Trophoblast cell (in vitro differentiated cells and primary cell): Measurements from ENCODE around the gene SMC3.

Experiments
- DNase-seq, 2 donors: peaks; one replicate each; pipeline ENCODE4 v3.0.0-alpha.2; 2016
- H2AFZ ChIP-seq: 2 replicates; pipeline ENCODE4 v1.6.1; 2013; ENCODE audit warnings: low read length, moderate library complexity, mild to moderate bottlenecking; ENCODE audit not compliant: insufficient read depth, poor library complexity
- H2AK5ac ChIP-seq: 2 replicates; pipeline ENCODE4 v1.6.1; 2013; ENCODE audit warnings: mild to moderate bottlenecking, low read length
- H2BK120ac ChIP-seq: 2 replicates; pipeline ENCODE4 v1.6.1; 2013; ENCODE audit warnings: low read length, mild to moderate bottlenecking, moderate library complexity; ENCODE audit not compliant: insufficient read depth, poor library complexity
- H2BK12ac ChIP-seq: 2 replicates; pipeline ENCODE4 v1.6.1; 2013; ENCODE audit warnings: mild to moderate bottlenecking, low read length, moderate library complexity
- H2BK5ac ChIP-seq: 2 replicates; pipeline ENCODE4 v1.6.1; 2013; ENCODE audit warnings: low read length, low read depth, moderate library complexity, mild to moderate bottlenecking; ENCODE audit not compliant: poor library complexity
- H3K14ac ChIP-seq: 2 replicates; pipeline ENCODE4 v1.6.1; 2013; ENCODE audit warnings: mild to moderate bottlenecking, low read length
- H3K18ac ChIP-seq: 2 replicates; pipeline ENCODE4 v1.6.1; 2013; ENCODE audit warnings: mild to moderate bottlenecking, low read length
- H3K23ac ChIP-seq: 2 replicates; pipeline ENCODE4 v1.6.1; 2013; ENCODE audit warnings: low read length
- H3K27ac ChIP-seq: 2 replicates; pipeline ENCODE4 v1.5.1; 2013; ENCODE audit warnings: low read depth, mild to moderate bottlenecking, inconsistent platforms, low read length, moderate library complexity
- H3K27me3 ChIP-seq: 2 replicates; pipeline ENCODE4 v1.6.1; 2013; ENCODE audit warnings: inconsistent platforms, mild to moderate bottlenecking, low read length, moderate library complexity; ENCODE audit not compliant: insufficient read depth
- H3K36me3 ChIP-seq, 2 experiments: 1 replicate in 1 of 2; 2 replicates in 1 of 2; pipeline ENCODE4 v1.6.1; 2013; ENCODE audit warnings: low read length in 2 of 2, mild to moderate bottlenecking in 2 of 2, moderate library complexity in 1 of 2; ENCODE audit not compliant: insufficient read depth in 2 of 2, control insufficient read depth in 1 of 2
- H3K4ac ChIP-seq: 2 replicates; pipeline ENCODE4 v1.6.1; 2013; ENCODE audit warnings: low read depth, mild to moderate bottlenecking, low read length, moderate library complexity
- H3K4me1 ChIP-seq, 2 experiments: 1 replicate in 1 of 2; 2 replicates in 1 of 2; pipeline ENCODE4 v1.6.1; 2013; ENCODE audit warnings: low read length in 2 of 2, mild to moderate bottlenecking in 2 of 2, moderate library complexity in 1 of 2; ENCODE audit not compliant: insufficient read depth in 2 of 2, control insufficient read depth in 1 of 2
- H3K4me2 ChIP-seq: 2 replicates; pipeline ENCODE4 v1.6.1; 2013; ENCODE audit warnings: inconsistent platforms, mild to moderate bottlenecking, low read length, moderate library complexity
- H3K4me3 ChIP-seq: 2 replicates; pipeline ENCODE4 v1.5.1; 2013; ENCODE audit warnings: mild to moderate bottlenecking, low read depth, low read length, inconsistent platforms
- H3K79me1 ChIP-seq: one replicate; pipeline ENCODE4 v1.6.1; 2013; ENCODE audit warnings: low read length
- H3K79me2 ChIP-seq: 2 replicates; pipeline ENCODE4 v1.6.1; 2013; ENCODE audit warnings: low read length, mild to moderate bottlenecking; ENCODE audit not compliant: control insufficient read depth, insufficient read depth, poor library complexity
- H3K9ac ChIP-seq: 2 replicates; pipeline ENCODE4 v1.6.1; 2013; ENCODE audit warnings: mild to moderate bottlenecking, low read length
- H3K9me3 ChIP-seq: 2 replicates; pipeline ENCODE4 v1.6.1; 2013; ENCODE audit warnings: low read depth, mild to moderate bottlenecking, control low read depth, inconsistent platforms, low read length; ENCODE audit not compliant: insufficient read depth
- H4K12ac ChIP-seq: 2 replicates; pipeline ENCODE4 v1.6.1; 2013; ENCODE audit warnings: low read depth, mild to moderate bottlenecking, low read length, moderate library complexity
- H4K8ac ChIP-seq: 2 replicates; pipeline ENCODE4 v1.6.1; 2013; ENCODE audit warnings: low read depth, mild to moderate bottlenecking, low read length, moderate library complexity
- H4K91ac ChIP-seq: one replicate; pipeline ENCODE4 v1.6.1; 2013; ENCODE audit warnings: low read depth, mild to moderate bottlenecking, low read length, moderate library complexity
- WGBS: extraction: QIAGEN DNeasy Blood & Tissue Kit; methylation state at CpG from one replicate; pipeline ENCODE4 v1.1.7; 2013; ENCODE audit warnings: missing lambda C conversion rate; ENCODE audit not compliant: insufficient read length, insufficient coverage; ENCODE audit errors: extremely low coverage; 5-methylcytosine and 5-hydroxymethylcytosine counted together

The SMC3 gene

DNA sequence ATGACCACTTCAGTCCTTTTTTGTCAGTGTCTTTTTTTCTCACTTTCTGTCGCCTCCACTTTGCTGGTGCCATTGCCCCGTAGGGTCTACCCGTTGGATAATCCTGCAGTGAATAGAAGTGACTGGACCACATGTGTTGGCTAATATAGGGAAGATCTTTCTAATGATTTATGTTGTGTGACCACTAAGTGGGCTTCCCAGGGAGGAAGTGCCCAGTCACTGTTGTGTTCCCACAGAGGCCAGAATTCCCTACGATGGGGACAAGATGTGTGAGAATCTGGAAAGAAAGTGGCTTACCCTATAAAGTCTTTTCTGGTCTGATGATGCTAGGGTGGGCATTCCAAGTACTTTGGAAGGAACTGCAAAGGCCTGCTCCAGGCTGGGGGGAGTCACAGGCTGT lies 28.4 kb upstream of the SMC3 start:
- H3K4ac ChIP-seq = no peak overlapping the region
- H2BK120ac ChIP-seq = no peak overlapping the region
- H3K9ac ChIP-seq = no peak overlapping the region
- H3K27me3 ChIP-seq = no peaks in the 10 kb centered on the region
- H3K79me2 ChIP-seq = no peaks in the 10 kb centered on the region
- no peak overlapping the region for H3K4me2 ChIP-seq
- H4K91ac ChIP-seq = no peak overlapping the region
- no peak overlapping the region for H2AFZ ChIP-seq
- H3K23ac ChIP-seq = no peak overlapping the region
- H4K12ac ChIP-seq = no peak overlapping the region
- peaks cover 2 to 6% of the 10 kb centered on the region in 2 experiments for H3K4me1 ChIP-seq
- no peak overlapping the region for H3K27ac ChIP-seq
- H4K8ac ChIP-seq = no peak overlapping the region
- H3K9me3 ChIP-seq = no peaks in the 10 kb centered on the region
- no peak overlapping the region for H3K14ac ChIP-seq
- H3K18ac ChIP-seq = no peak overlapping the region
- no peak overlapping the region for H2AK5ac ChIP-seq
- no peaks in the 10 kb centered on the region for H3K79me1 ChIP-seq
- H2BK5ac ChIP-seq = no peak overlapping the region
- no peak overlapping the region for H2BK12ac ChIP-seq
- H3K36me3 ChIP-seq = no peaks in the 10 kb centered on the region
- no CpG with 5 or more reads among the region's 4 CpGs for WGBS
- H3K4me3 ChIP-seq = no peak overlapping the region
- no peak for DNase-seq

DNA sequence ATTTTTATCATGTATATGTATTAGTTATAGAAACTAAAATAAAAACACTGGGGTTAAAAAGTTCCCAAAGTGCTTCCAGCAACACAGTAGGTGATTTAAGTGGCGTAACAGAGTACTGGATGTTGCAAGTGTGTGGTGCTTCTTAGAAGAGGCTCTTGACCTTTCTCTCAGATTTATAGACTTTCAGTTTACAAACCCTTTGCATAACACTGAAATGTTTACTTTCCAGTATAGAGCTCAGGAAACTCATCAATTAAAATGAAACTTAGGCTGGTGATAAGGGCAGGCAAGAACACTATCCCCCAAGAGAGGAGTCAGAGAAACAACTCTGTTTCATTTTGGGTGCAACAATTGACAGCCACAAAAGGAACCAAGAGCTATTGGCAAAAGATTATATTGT lies 27.5 kb upstream of the SMC3 start:
- Histone ChIP-seq H2AK5ac (no peak overlapping the region), H2AFZ (no peak overlapping the region), H3K9ac (no peak overlapping the region), H3K23ac (no peak overlapping the region), H2BK120ac (no peak overlapping the region), H3K79me2 (no peaks in the 10 kb centered on the region), H2BK5ac (no peak overlapping the region), H3K27ac (no peak overlapping the region), H3K79me1 (no peaks in the 10 kb centered on the region), H4K8ac (no peak overlapping the region), H2BK12ac (no peak overlapping the region), H4K12ac (no peak overlapping the region), H3K36me3 (no peaks in the 10 kb centered on the region), H3K4me3 (no peak overlapping the region), H3K9me3 (no peaks in the 10 kb centered on the region), H3K4ac (no peak overlapping the region), H3K27me3 (no peaks in the 10 kb centered on the region), H3K14ac (no peak overlapping the region), H3K4me1 (peaks cover 2 to 6% of the 10 kb centered on the region in 2 experiments), H3K18ac (no peak overlapping the region), H4K91ac (no peak overlapping the region), H3K4me2 (no peak overlapping the region)
- DNase-seq = no peak
- no CpG with 5 or more reads among the region's 1 CpG for WGBS

DNA sequence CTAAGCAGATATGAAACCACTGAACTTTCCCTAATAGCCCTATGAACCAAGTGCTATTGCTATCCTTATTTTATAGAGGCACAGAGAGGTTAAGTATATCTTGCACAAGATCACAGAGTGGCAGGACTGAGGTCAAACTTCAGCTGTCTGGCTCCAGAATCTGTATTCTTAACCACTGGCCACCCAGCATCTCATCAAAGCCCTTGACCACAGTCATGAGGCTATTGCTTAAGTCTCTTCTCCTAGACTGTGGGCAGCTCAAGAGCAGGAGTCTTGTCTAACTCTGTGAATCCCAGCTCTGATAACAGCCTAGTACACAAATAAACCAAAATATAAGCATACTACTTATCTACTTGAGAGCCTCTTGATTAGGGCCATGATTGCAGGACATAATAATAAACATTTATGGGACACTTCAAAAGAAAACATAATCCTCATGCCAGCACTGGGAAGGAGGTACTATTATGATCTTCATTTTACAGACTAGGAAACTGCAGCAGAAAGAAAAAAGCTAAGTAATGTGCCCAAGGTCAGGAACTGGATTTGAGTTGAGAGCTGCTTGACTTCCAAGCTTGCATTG lies 22.4 kb upstream of the SMC3 start:
- Histone ChIP-seq H4K12ac (no peak overlapping the region), H3K14ac (no peak overlapping the region), H2AK5ac (no peak overlapping the region), H3K27me3 (no peaks in the 10 kb centered on the region), H3K4me1 (no peaks in the 10 kb centered on the region), H3K4ac (no peak overlapping the region), H2BK5ac (no peak overlapping the region), H3K36me3 (no peaks in the 10 kb centered on the region), H3K23ac (no peak overlapping the region), H3K9me3 (no peaks in the 10 kb centered on the region), H3K9ac (no peak overlapping the region), H3K4me2 (no peak overlapping the region), H4K91ac (no peak overlapping the region), H3K18ac (no peak overlapping the region), H3K27ac (no peak overlapping the region), H3K79me2 (no peaks in the 10 kb centered on the region), H2BK120ac (no peak overlapping the region), H4K8ac (no peak overlapping the region), H3K4me3 (no peak overlapping the region), H2AFZ (no peak overlapping the region), H2BK12ac (no peak overlapping the region), H3K79me1 (no peaks in the 10 kb centered on the region)
- DNase-seq = peak in 1 of 2 donors; percentile 12

DNA sequence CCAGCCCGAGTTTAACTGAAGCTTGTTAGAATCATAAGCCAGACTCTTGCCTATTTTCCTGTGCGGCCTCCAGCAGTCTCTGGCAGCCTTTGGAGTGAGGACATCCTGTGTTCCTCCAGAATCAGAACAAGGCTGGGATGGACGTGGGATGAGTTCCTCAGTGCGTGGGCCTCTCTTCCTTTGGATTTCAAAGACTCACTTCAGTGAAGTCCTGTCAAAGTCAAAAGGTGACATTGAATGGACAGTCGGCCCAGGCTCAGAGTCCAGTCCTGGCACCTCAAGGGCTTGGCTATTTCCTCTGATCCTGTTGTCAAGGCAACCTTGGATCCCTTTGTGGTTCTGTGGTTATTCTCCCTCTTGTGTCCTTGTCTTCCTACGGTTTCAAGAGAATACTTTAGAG lies 21.4 kb upstream of the SMC3 start:
- no peaks in the 10 kb centered on the region for H3K79me1 ChIP-seq
- WGBS = no CpG with 5 or more reads among the region's 6 CpGs
- no peak overlapping the region for H3K4ac ChIP-seq
- no peak overlapping the region for H4K12ac ChIP-seq
- H3K79me2 ChIP-seq = no peaks in the 10 kb centered on the region
- no peak overlapping the region for H2BK5ac ChIP-seq
- no peak overlapping the region for H4K8ac ChIP-seq
- H3K14ac ChIP-seq = no peak overlapping the region
- no peak overlapping the region for H3K18ac ChIP-seq
- no peaks in the 10 kb centered on the region for H3K9me3 ChIP-seq
- no peaks in the 10 kb centered on the region for H3K27me3 ChIP-seq
- no peak for DNase-seq
- H2AK5ac ChIP-seq = no peak overlapping the region
- no peak overlapping the region for H3K27ac ChIP-seq
- H3K9ac ChIP-seq = no peak overlapping the region
- no peak overlapping the region for H2BK12ac ChIP-seq
- no peaks in the 10 kb centered on the region for H3K4me1 ChIP-seq
- no peak overlapping the region for H3K4me2 ChIP-seq
- no peak overlapping the region for H3K23ac ChIP-seq
- H2AFZ ChIP-seq = no peak overlapping the region
- H3K4me3 ChIP-seq = no peak overlapping the region
- no peak overlapping the region for H4K91ac ChIP-seq
- H2BK120ac ChIP-seq = no peak overlapping the region
- no peaks in the 10 kb centered on the region for H3K36me3 ChIP-seq
